H9 (cell line): ENCODE data around the gene ITLN1. TPM values are rescaled to one million over a fixed set of nuclear protein-coding genes. Genes with fewer than 3 reads are reported as not detected.

Experiments used
- DNase-seq: peaks from one replicate; pipeline ENCODE4 v3.0.0-alpha.2; 2017
- H2AFZ ChIP-seq: one replicate; pipeline ENCODE4 v1.6.1; 2013; ENCODE audit warnings: mild to moderate bottlenecking, low read length, control low read depth, moderate library complexity
- H2AK5ac ChIP-seq: 2 replicates; pipeline ENCODE4 v1.6.1; 2013; ENCODE audit warnings: low read length, control low read depth, mixed read lengths; ENCODE audit not compliant: insufficient read length
- H2BK120ac ChIP-seq: one replicate; pipeline ENCODE4 v1.6.1; 2013; ENCODE audit warnings: low read depth, mild to moderate bottlenecking, low read length, control low read depth, inconsistent platforms; ENCODE audit not compliant: poor library complexity, severe bottlenecking
- H2BK12ac ChIP-seq: 2 replicates; pipeline ENCODE4 v1.6.1; 2013; ENCODE audit warnings: low read length, control low read depth, mixed read lengths, low read depth; ENCODE audit not compliant: insufficient read length
- H2BK15ac ChIP-seq: 2 replicates; pipeline ENCODE4 v1.6.1; 2013; ENCODE audit warnings: low read depth, low read length, control low read depth
- H2BK20ac ChIP-seq: one replicate; pipeline ENCODE4 v1.6.1; 2013; ENCODE audit warnings: low read depth, mild to moderate bottlenecking, low read length, control low read depth, inconsistent platforms; ENCODE audit not compliant: poor library complexity, severe bottlenecking
- H2BK5ac ChIP-seq: 2 replicates; pipeline ENCODE4 v1.6.1; 2013; ENCODE audit warnings: low read length, control low read depth, mixed read lengths; ENCODE audit not compliant: insufficient read length
- H3K14ac ChIP-seq: 2 replicates; pipeline ENCODE4 v1.6.1; 2013; ENCODE audit warnings: low read length, control low read depth; ENCODE audit not compliant: insufficient read depth
- H3K18ac ChIP-seq: 2 replicates; pipeline ENCODE4 v1.6.1; 2013; ENCODE audit warnings: low read depth, mild to moderate bottlenecking, mixed read lengths, low read length, control low read depth; ENCODE audit not compliant: insufficient read length
- H3K23ac ChIP-seq: 2 replicates; pipeline ENCODE4 v1.6.1; 2013; ENCODE audit warnings: low read length, control low read depth, mixed read lengths, low read depth; ENCODE audit not compliant: insufficient read length
- H3K23me2 ChIP-seq: 2 replicates; pipeline ENCODE4 v1.6.1; 2013; ENCODE audit warnings: low read depth, mild to moderate bottlenecking, mixed read lengths, low read length, control low read depth; ENCODE audit not compliant: insufficient read length, poor library complexity, severe bottlenecking
- H3K27ac ChIP-seq: 2 replicates; pipeline ENCODE4 v1.5.1; 2013; ENCODE audit warnings: low read length, control low read depth, mixed read lengths, low read depth; ENCODE audit not compliant: insufficient read length
- H3K27me3 ChIP-seq: 2 replicates; pipeline ENCODE4 v1.6.1; 2013; ENCODE audit warnings: low read length, control low read depth, inconsistent platforms; ENCODE audit not compliant: insufficient read depth
- H3K4ac ChIP-seq: 2 replicates; pipeline ENCODE4 v1.6.1; 2013; ENCODE audit warnings: low read depth, mild to moderate bottlenecking, control low read depth, inconsistent platforms, low read length, moderate library complexity
- H3K4me1 ChIP-seq: 2 replicates; pipeline ENCODE4 v1.6.1; 2013; ENCODE audit warnings: low read length, control low read depth, inconsistent platforms; ENCODE audit not compliant: insufficient read depth
- H3K4me2 ChIP-seq: 2 replicates; pipeline ENCODE4 v1.6.1; 2013; ENCODE audit warnings: low read length, control low read depth, mixed read lengths; ENCODE audit not compliant: insufficient read length, insufficient read depth
- H3K56ac ChIP-seq: 2 replicates; pipeline ENCODE4 v1.6.1; 2013; ENCODE audit warnings: low read depth, mild to moderate bottlenecking, mixed read lengths, low read length, control low read depth; ENCODE audit not compliant: insufficient read length
- H3K79me1 ChIP-seq: 2 replicates; pipeline ENCODE4 v1.6.1; 2013; ENCODE audit warnings: low read depth, mild to moderate bottlenecking, moderate library complexity, low read length, control low read depth, inconsistent platforms; ENCODE audit not compliant: insufficient read depth, poor library complexity, severe bottlenecking
- H3K79me2 ChIP-seq: 2 replicates; pipeline ENCODE4 v1.6.1; 2013; ENCODE audit warnings: low read length, control low read depth, inconsistent platforms; ENCODE audit not compliant: insufficient read depth
- H3K9ac ChIP-seq: 2 replicates; pipeline ENCODE4 v1.6.1; 2013; ENCODE audit warnings: low read length, control low read depth, mixed read lengths; ENCODE audit not compliant: insufficient read length; ENCODE audit errors: extremely low read depth
- H3K9me3 ChIP-seq: one replicate; pipeline ENCODE4 v1.6.1; 2013; ENCODE audit warnings: low read depth, low read length, inconsistent platforms; ENCODE audit not compliant: control insufficient read depth
- H3T11ph ChIP-seq: one replicate; pipeline ENCODE4 v1.6.1; 2013; ENCODE audit warnings: mild to moderate bottlenecking, low read length, control low read depth, inconsistent platforms
- H4K20me1 ChIP-seq: one replicate; pipeline ENCODE4 v1.6.1; 2013; ENCODE audit not compliant: control insufficient read depth, insufficient read length, insufficient read depth
- H4K5ac ChIP-seq: 2 replicates; pipeline ENCODE4 v1.6.1; 2013; ENCODE audit warnings: low read depth, mild to moderate bottlenecking, mixed read lengths, low read length, control low read depth; ENCODE audit not compliant: insufficient read length
- H4K8ac ChIP-seq: replicated peaks from 2 replicates; pipeline ENCODE4 v1.6.1; 2013; ENCODE audit warnings: low read length, control low read depth, mixed read lengths, low read depth; ENCODE audit not compliant: insufficient read length
- H4K91ac ChIP-seq: 2 replicates; pipeline ENCODE4 v1.6.1; 2013; ENCODE audit warnings: low read depth, mild to moderate bottlenecking, moderate library complexity, mixed read lengths, low read length, control low read depth; ENCODE audit not compliant: insufficient read length
- H3K27ac Mint-ChIP-seq, 3 experiments: 2 replicates in 2 of 3; 3 replicates in 1 of 3; pipeline ENCODE4 v1.8.0; 2020 to 2021; ENCODE audit warnings: mixed read lengths in 3 of 3, mild to moderate bottlenecking in 1 of 3, moderate library complexity in 1 of 3
- H3K27me3 Mint-ChIP-seq: 2 replicates; pipeline ENCODE4 v1.8.0; 2021; ENCODE audit warnings: low read depth, mild to moderate bottlenecking, moderate library complexity, mixed read lengths
- H3K36me3 Mint-ChIP-seq, 3 experiments: 2 replicates in 2 of 3; 3 replicates in 1 of 3; pipeline ENCODE4 v1.8.0; 2020 to 2021; ENCODE audit warnings: low read depth in 3 of 3, mixed read lengths in 3 of 3; ENCODE audit not compliant: insufficient read depth in 1 of 3
- H3K4me1 Mint-ChIP-seq, 2 experiments: 2 replicates each; pipeline ENCODE4 v1.8.0; 2020; ENCODE audit warnings: mixed read lengths in 2 of 2
- H3K4me3 Mint-ChIP-seq, 2 experiments: 2 replicates in 1 of 2; 3 replicates in 1 of 2; pipeline ENCODE4 v1.8.0; 2020 to 2021; ENCODE audit warnings: mild to moderate bottlenecking in 2 of 2, mixed read lengths in 2 of 2, moderate library complexity in 1 of 2
- H3K9me3 Mint-ChIP-seq, 2 experiments: 2 replicates in 1 of 2; 3 replicates in 1 of 2; pipeline ENCODE4 v1.8.0; 2020; ENCODE audit warnings: mild to moderate bottlenecking in 2 of 2, mixed read lengths in 2 of 2, moderate library complexity in 1 of 2
- WGBS: extraction: QIAGEN DNeasy Blood & Tissue Kit; methylation state at CpG from one replicate; pipeline ENCODE4 v1.1.7; 2013; ENCODE audit warnings: missing lambda C conversion rate, low lambda C conversion rate, mixed read lengths; ENCODE audit not compliant: insufficient read length; ENCODE audit errors: extremely low coverage; 5-methylcytosine and 5-hydroxymethylcytosine counted together
- total RNA-seq: library from RNA; stranded (reverse); gene quantifications from 2 replicates; pipeline ENCODE4 v1.2.1, GENCODE V29; 2021
- TF ChIP-seq, protein P1 (sequence below): fragments of 200-600 bp; sonication (generic); conservative IDR thresholded peaks from 3 replicates; pipeline ENCODE4 v1.8.0; 2021; ENCODE audit warnings: antibody characterized with exemption, mild to moderate bottlenecking

The ITLN1 gene
- total RNA-seq, 1 experiment from 2014 or later: not detected

- Mint-ChIP-seq H3K4me1 (no peaks in the 10 kb centered on the region), H3K27ac (no peak overlapping the region), H3K9me3 (no peaks in the 10 kb centered on the region), H3K27me3 (no peaks in the 10 kb centered on the region), H3K36me3 (no peaks in the 10 kb centered on the region), H3K4me3 (no peak overlapping the region)
- Histone ChIP-seq H2BK12ac (no peak overlapping the region), H3K14ac (no peak overlapping the region), H3K4me2 (no peak overlapping the region), H3K9me3 (no peaks in the 10 kb centered on the region), H2BK20ac (no peak overlapping the region), H3K79me1 (no peaks in the 10 kb centered on the region), H3K27ac (no peak overlapping the region), H3T11ph (no peak overlapping the region), H3K79me2 (no peaks in the 10 kb centered on the region), H3K18ac (no peak overlapping the region), H3K23ac (no peak overlapping the region), H2AFZ (no peak overlapping the region), H2BK120ac (no peak overlapping the region), H2AK5ac (no peak overlapping the region), H3K9ac (no peak overlapping the region), H3K23me2 (no peaks in the 10 kb centered on the region), H2BK15ac (no peak overlapping the region), H3K56ac (no peak overlapping the region), H2BK5ac (no peak overlapping the region), H4K8ac (no peak overlapping the region), H3K4me1 (no peaks in the 10 kb centered on the region), H4K91ac (no peak overlapping the region), H4K5ac (no peak overlapping the region), H4K20me1 (no peaks in the 10 kb centered on the region), H3K27me3 (no peaks in the 10 kb centered on the region), H3K4ac (no peak overlapping the region)
- no CpG with 5 or more reads among the region's 8 CpGs for WGBS
- TF ChIP-seq, protein P1, sequence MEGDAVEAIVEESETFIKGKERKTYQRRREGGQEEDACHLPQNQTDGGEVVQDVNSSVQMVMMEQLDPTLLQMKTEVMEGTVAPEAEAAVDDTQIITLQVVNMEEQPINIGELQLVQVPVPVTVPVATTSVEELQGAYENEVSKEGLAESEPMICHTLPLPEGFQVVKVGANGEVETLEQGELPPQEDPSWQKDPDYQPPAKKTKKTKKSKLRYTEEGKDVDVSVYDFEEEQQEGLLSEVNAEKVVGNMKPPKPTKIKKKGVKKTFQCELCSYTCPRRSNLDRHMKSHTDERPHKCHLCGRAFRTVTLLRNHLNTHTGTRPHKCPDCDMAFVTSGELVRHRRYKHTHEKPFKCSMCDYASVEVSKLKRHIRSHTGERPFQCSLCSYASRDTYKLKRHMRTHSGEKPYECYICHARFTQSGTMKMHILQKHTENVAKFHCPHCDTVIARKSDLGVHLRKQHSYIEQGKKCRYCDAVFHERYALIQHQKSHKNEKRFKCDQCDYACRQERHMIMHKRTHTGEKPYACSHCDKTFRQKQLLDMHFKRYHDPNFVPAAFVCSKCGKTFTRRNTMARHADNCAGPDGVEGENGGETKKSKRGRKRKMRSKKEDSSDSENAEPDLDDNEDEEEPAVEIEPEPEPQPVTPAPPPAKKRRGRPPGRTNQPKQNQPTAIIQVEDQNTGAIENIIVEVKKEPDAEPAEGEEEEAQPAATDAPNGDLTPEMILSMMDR: no peak
- DNase-seq: no peak
Measured at GRCh38 chr1:160850993-160851392, 34.0 kb downstream of the ITLN1 start.
